NCI-H1436 (cell line): ENCODE measurements around the gene ACTL6B.
A peak's percentile ranks its signal among the peaks of the same experiment; 100 is the strongest.
"Not testable (repeated sequence)": the region's sequence is repeated elsewhere in the genome, so short reads cannot be mapped to it uniquely, and the experiment has no call there.

Source experiments
- DNase-seq: peaks from one replicate; lab custom pipeline; 2025; lab: John Stamatoyannopoulos, UW

Gene ACTL6B

DNA sequence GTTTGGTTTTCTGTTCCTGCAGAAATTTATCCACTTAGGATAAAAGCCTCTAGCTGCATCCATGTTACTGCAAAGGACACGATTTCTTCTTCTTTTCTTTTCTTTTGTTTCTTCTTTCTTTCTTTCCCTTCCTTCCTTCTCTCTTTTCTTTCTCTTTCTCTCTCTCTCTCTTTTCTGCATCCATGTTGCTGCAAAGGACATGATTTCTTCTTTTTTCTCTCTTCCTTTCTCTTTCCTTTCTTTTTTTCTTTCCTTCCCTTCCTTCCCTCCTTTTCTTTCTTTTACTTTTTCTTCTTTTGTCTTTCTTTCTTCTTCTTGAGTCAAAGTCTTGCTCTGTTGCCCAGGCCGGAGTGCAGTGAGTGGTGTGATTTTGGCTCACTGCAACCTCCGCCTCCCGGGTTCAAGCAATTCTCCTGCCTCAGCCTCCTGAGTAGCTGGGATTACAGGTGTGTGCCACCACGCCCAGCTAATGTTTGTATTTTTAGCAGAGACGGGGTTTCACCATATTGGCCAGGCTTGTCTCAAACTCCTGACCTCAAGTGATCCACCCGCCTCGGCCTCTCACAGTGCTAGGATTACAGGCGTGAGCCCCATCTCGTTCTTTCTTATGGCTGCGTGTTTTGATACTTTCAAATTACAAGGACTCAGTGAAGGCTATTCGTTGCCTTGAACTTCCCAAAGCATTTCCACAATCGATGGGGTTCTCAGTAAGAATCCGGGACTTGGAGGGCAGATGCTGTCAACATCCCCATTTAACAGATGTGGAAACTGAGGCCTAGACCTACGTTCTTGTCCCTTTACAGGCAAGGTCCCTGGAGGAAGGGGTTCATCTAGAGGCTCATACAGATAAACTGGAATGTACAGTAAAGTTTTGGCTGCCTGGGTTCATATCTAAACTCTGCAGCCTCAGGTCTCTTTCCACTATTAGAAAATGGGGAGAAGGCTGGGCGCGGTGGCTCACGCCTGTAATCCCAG lies 15.4 kb upstream of the ACTL6B start:
- no peak for DNase-seq

DNA sequence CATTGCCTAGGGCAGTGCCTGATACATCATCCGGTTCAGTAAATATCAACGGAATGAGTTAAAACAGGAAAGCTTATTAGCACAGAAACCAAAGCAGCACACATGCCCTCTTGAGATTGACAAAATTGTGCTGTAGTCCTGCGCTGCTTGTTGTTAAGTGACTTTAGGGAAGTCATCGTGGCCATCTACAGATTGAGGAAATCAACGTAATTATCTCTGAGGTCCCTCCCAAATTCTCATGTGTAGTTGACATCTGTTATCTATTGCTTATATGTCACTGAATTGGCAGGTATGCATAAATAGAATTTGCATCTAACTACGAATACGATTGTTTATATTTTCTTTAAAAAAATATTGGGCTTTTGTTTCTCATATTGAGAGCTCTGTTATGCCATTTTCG lies 13.8 kb upstream of the ACTL6B start:
- no peak for DNase-seq

DNA sequence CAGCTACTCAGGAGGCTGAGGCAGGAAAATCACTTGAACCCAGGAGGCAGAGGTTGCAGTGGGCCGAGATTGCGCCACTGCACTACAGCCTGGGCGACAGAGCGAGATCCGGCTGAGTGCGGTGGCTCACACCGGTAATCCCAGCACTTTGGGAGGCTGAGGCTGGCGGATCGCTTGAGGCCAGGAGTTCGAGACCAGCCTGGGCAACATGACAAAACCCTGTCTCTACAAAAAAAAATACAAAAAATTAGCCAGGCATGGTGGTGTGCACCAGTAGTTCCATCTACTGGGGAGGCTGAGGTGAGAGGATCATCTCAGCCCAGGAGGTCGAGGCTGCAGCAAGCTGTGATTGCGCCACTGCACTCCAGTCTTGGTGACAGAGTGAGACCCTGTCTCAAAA lies 12.9 kb upstream of the ACTL6B start:
- not testable (repeated sequence) for DNase-seq

DNA sequence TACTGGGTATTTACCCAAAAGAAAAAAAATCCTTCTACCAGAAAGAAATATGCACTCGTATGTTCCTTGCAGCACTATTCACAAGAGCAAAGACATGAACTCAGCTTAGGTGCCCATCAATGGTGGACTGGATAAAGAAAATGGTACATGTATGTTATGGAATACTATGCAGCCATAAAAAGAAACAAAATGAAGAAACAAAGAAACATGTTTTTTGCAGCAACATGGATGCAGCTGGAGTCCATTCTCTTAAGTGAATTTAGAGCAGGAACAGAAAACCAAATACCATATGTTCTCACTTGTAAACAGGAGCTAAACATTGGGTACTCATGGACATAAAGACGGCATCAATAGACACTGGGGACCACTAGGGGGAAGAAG lies 11.8 kb upstream of the ACTL6B start:
- no peak for DNase-seq

DNA sequence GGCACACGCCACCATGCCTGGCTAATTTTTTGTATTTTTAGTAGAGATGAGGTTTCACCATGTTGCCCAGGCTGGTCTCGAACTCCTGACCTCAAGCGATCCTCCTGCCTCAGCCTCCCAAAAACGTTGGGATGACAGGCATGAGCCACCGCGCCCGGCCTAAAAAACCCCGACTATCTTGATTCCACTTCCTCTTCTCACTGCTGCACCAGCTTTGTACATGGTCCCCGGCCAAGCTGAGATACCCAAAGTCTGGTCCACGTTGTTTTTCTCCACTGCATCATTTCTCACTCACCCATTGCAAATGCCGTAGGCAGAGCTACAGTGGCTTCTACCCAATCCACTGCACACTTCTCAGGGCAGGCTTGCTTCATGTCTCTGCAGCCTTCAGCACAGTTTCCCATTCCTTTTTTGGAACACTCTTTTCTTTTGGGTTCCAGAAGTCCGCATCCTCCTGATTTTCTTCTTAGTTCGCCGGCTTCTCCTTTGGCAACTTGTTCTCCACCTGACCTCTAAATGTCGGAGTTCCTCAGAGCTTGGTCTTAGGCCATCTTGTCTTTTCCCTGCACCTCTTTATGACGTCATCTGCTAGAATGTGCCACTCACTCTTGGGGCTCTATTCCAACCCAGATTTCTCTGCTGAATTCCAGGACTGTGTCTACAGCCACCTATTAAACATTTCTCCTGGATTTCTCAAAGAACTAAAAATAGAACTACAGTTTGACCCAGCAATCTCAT lies 11.3 kb upstream of the ACTL6B start:
- DNase-seq, result no peak

DNA sequence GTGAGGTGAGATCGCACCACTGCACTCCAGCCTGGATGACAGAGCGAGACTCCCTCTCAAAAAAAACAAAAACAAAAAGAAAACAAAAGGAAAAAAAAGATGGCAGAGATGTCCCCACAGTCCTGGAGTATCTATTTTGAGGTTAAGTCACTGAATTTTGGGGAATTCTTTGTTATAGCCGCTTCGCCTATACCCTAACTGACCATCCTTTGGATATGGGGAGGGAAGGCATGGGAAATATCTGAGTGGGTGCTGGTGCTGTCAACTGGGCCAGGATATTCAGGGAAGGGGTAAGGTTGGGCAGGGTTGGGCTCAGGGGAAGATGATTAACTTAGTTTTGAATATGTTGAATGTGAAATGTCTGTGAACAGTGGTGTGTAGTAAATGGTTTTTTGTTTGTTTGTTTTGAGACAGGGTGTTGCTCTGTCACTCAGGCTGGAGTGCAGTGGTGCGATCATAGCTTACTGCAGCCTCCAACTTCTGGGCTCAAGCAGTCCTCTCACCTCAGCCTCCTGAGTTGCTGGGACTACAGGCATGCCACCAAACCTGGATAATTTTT lies 9.0 kb upstream of the ACTL6B start:
- DNase-seq, result no peak

DNA sequence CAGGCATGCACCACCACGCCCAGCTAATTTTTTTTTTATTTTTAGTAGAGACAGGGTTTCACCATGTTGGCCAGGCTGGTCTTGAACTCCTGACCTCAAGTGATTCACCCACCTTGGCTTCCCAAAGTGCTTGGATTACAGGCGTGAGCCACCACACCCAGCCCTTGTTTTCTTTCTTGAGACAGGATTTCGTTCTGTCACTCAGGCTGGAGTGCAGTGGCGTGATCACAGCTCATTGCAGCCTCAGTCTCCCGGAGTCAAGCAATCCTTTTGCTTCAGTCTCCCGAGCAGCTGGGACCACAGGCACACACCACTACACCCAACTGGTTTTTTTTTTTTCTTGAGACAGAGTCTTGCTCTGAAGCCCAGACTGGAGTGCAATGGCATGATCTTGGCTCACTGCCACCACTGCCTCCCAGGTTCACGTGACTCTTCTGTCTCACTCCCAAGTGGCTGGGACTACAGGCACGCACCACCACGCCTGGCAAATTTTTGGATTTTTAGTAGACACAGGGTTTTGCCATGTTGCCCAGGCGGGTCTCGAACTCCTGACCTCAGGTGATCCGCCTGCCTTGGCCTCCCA lies 6.0 kb upstream of the ACTL6B start:
- DNase-seq, result not testable (repeated sequence)

DNA sequence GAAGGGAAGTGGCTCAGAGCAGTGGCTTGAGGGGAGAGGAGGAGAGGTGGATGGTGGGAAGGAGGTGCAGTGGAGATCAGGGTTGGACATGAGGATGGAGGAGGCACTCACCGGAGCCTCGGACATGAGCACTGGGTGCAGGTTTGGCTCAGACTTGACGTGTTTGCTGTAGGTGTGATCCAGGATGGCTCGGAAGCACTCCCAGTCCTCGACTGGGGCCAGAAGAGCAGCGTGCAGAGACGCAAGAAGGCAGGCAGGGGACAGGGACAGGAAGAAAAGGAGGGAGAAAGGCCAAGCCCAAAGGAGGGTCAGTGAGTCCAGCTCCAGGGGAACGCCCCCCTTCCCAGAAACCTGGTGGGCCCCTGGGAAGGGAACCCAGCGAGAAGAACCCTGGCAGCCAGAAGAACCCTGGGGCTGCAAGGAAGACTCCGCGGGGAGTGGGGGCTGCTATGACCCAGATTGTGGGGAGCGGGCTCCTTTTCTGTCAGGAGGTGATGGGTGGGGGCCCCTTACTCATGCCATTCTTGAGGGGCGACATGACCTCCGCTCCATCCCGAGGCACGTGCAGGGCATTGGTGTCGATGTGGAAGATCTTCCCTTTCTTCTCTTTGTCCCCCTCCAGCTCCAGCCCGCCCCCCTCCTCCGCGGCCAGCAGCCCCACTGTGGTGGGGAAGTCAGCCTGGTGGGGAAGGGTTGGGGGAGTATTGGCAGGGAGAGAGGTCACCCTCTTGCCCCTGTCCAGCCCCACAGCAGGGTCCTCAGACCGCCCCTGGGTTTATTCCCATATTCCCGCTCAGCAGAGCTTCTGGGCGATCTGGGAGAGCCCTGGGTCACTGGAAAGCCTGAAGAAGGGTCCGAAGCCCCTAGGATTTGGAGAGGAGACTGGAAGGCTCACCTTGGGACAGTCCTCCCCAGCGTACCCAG lies 1.1 kb downstream of the ACTL6B start:
- no peak for DNase-seq

DNA sequence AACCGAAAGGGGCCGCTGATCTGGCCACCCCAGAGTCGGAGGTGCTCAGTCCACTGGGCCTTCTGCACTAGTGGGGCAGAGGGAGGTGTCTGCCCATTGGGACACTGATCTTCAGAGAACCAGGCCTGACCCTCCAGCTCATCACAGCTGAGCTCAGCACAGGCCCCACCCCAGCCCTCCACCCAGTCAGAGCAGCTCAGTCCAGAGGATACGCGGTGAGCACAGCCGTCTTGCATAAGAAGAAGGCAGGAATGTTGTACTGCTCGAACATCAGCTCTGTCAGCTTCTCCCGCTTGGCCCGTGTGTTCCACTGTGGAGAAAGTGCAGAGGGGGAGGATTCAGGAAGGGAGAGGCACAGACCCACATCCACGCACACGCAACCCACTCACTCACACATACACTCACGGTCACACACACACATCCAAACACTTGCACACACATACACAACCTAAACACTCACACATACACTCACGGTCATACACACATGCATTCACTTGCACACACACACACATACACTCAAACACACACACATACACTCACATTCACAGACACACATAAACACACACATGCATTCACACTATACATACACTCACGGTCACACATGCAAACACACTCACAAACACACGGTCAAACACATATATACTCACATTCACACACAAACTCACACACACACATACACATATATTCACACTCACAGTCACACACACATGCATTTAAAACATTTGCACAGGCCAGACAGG lies 6.3 kb downstream of the ACTL6B start:
- no peak for DNase-seq

DNA sequence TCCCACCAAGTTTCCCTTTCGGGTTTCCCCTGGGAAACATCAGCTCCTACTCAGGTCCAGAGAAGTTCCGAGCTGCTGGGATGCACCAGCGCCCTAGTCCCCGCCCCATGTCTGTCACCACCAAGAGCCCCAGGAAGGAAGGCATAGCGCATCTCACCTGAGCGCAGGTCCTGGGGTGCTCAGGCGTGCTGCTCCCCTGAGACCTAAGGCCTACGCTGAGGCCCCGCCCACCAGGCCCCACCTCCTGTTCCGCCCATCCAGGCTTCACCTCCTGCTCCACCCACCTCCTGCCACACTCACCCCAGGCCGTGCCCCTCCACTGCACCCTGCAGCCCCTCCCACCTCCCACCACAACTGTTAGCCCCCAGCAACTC lies 13.7 kb downstream of the ACTL6B start:
- peak; percentile 39 for DNase-seq

DNA sequence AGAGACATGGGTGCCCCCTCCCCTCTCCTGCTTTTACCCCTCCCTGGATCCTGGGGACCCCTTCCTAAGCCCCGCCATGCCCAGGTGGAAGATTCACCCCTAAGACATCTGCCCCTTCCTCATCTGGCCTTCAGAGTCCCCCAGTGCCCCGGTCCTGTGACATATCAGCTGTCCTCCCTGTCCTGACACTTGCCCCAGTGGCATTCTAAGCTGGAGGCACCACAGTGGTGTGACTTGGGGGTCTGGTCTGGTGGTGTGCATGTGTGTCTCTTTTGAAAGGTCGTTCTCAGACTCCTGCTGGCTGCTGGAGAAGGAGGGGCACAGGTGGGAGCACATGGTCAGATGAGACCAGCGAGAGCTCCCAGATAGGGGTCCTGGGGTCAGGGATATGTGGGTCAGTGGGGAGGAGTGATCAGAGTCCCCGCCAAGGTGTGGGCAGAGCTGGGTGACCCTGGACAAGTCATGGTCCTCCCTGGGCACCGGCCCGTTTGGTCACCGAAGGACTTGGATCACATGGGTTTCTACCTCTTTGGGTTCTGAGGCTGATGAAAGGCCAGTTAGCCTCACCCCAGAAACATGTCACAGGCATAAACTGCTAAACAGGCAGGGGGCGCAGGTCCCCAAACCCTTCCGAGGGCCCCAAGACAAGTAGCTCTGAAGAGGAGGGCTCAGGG lies 14.3 kb downstream of the ACTL6B start:
- DNase-seq, result no peak

DNA sequence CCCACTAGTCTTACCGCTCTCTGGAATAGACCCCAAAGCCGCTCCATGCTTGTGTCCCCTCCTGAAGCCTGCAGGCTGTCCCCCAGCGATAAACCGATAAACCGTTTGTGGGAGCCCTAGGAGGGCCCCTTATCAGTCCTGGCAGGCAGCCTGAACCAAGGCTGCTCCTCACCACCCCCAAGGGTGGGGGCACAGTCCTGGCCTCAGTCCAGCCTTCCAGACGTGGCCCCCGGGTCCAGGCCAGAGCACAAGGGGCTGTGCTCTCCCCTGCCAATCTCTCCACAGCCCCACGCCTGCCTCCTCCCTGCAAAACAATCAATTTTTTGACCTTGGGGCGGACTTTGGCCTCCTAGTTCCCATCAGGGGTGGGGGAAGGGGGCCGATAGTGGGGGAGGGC lies 14.8 kb downstream of the ACTL6B start, which contains the start of gene TFR2:
Gene TFR2, minus strand, starts transcription at position 90 of the 397 bp plus-strand sequence. Its CDS starts 43 bp downstream, at position 47.
- DNase-seq, result no peak

DNA sequence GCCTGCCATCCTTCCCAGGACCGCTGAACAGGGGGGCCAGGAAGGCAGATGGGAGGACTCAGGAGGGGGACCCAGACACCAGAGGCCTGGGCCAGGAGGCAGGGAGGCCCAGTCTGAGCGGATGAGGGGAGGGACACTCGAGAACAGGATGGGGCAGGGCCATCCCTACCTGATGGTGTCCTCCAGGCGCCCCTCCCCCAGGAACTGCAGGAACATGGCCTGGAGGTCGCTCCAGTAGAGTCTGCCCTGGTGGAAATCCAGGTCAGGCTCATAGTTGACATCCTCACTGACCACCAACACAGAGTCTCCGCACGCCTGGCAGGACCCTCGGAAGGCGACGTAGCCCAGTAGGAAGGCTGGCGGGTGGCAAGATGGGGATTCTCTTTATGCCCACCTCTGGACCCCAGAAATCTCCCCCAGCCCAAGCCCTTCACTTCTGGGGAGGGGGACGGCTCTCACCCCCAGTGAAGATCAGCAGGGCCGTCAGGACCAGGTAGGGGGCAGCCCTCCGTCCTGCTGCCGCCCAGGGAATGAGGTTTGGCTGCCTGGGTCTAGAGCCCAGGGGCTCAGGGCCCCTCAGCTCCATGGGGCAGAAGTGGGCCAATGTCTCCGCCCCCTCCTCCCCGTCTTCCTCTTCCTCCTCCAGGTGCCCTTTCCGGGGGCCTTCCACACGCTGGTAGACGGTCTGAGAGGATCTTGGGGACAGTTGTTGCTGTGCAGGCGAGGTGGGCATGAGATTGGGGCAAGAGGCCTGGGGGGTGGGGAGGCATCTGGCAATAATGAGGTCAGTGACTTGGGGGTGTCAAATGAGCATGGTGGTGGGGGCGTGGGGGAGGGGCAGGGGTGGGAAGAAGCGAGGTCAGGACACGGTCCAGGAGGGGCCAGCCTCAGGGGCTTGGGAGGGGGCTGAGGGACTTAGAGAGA lies 15.5 kb downstream of the ACTL6B start:
- no peak for DNase-seq

DNA sequence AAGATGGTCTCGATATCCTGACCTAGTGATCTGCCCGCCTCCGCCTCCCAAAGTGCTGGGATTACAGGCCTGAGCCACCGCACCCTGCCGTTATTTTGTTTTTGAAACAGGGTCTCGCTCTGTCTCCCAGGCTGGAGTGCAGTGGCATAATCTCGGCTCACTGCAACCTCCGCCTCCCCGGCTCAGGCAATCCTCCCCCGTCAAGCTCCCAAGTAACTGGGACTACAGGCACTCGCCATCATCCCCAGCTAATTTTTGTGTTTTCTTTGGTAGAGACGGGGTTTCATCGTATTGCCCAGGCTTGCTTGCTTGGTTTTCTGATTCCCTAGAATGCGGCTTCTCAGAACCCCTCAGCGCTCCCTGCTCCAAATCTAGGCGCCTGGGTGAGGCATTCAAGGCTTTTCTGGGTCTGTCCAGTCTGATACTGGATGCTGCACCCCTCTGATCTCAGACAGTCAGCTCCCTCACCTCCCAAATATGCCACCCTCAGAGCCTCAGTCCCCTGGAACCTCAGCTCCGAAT lies 16.2 kb downstream of the ACTL6B start:
- no peak for DNase-seq

DNA sequence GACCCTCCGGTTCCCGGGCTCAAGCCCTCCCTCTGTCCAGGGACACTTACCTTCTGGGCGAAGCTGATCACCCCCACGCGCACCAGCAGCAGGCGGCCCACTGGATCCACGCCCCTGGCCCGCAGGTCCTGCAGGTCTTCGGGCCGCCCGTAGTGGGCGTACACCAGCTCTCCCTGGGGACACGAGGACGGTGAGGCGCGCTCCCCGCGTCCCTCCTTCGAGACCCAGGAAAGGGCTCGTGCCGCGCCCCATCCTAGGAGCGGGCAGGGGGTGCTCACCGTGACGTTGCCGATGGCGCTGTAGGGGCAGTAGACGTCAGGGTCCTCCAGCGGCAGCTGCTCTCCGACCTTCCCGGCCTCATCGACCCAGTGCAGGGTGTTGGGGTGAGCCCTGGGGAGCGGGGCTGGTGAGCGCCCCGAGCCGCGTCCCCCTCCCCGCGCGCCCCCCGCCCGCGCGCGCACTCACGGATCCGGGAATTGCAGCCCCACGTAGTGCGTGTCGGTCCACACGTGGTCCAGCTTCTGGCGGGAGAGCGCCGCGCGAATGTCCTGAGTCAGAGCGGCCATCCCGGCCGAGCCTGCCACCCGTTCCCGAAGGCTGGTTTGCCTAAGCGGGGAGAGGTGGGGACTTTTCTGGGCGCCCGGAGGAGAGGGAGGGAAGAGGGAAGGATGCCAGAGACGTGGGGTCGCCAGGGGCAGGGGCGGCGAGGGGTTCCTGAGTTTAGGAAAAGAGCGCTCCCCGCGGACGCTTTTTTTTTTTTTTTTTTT lies 23.1 kb downstream of the ACTL6B start:
- DNase-seq, result peak; percentile 64

DNA sequence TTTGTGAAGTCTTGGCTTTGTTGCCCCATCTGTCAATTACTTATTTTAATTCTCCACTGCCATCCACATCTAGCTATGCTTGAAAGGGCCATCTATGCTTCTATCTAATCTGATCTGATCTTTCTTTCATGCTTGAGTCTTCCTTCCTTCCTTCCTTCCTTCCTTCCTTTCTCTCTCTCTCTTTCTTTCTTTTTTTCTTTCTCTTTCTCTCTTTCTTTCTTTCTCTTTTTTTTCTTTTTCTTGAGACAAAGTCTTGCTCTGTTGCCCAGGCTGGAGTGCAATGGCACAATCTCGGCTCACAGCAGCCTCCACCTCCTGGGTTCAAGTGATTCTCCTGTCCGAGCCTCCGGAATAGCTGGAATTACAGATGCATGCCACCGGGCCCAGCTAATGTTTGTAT lies 26.2 kb downstream of the ACTL6B start:
- no peak for DNase-seq

DNA sequence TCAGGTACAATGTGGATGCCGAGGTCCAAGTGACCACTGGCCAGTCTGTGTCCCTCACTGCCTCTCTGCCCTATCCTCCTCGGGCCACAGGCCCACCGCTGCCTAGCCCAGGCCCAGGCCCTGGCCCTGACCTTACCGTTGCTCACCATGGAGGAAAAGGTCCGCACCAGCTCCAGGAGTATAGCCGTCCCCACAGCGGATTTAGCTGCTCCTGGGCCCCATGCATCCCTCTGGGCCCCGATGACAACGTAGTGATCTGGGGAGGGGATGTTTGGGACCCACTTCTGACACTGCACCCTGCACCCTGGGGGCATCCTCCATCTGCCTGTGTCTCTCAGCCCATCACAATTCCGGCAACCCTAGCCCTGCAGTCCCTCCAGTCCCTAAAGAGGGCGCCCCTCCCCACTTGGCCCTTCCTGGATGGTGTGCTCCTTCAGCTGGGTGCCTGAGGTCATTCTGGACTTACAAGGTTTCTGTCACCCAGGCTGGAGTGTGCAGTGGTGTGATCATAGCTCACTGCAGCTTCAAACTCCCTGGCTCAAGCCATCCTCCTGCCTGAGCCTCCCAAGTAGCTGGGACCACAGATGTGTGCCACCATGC lies 27.0 kb downstream of the ACTL6B start:
- no peak for DNase-seq

DNA sequence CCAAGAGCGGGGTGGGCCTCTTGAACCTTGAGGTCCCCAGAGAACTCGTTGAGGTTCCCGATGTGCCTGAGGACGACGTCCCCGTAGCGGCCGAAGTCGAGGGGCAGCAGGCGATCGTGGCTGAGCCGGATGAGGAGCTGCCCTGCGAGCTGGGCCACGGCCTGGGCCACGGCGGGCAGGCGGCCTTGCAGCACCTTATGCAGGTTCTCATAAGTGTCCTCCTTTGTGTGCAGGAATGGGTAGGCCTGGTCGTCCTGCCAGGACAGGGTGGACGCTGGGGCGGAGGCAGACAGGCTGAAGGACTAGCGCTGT lies 29.1 kb downstream of the ACTL6B start:
- no peak for DNase-seq
